ENCODE results near the gene ZNF778.

The ZNF778 gene

DNA sequence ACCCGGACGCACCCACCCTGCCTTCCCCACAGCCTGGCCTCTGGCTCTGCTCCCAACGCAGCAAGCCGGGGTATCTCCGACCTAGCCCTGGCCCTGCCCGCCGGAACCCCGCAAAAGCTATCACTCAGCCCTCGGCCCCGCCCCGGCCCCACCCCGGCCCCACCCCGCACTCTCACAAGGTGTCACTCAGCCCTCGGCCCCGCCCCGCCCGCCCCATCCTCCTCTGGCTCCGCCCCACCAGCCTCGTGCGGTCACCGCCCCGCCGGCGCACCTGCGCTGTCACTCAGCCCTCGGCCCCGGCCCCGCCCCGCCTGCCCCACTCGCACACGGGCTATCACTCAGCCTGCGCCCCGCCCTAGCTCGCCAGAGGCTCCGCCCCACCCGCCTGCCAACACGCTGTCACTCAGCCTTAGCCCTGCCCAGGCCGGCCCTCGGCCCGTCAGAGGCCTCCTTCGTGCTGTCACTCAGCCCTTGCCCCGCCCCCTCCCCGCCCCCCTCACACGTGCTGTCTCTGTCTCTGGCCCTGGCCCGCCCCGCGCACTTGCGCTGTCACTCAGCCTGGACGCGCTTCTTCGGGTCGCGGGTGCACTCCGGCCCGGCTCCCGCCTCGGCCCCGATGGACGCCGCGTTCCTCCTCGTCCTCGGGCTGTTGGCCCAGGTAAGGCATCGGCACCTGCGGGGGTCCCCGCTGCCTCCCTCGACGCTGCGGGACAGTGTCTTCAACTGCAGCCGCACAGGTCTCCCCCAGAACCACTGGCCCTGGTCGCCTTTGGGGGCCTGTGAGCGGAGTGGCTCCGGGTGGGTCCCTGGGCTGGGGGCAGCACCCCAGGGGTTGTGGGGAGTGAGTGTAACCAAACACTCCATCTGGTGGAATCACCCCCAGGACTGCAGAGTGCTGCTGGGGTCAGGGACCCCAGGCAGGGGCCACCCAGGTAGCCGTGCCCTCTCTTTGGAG is 46.0 kb upstream of the ZNF778 start, which contains the start of gene CDH15:
Gene CDH15 (plus strand): TSS at position 533 of the 955 bp plus-strand sequence. CDS start 84 bp downstream, at position 617.
- DNase-seq: peak; percentile 67 to 85
- TF ChIP-seq, protein P1, sequence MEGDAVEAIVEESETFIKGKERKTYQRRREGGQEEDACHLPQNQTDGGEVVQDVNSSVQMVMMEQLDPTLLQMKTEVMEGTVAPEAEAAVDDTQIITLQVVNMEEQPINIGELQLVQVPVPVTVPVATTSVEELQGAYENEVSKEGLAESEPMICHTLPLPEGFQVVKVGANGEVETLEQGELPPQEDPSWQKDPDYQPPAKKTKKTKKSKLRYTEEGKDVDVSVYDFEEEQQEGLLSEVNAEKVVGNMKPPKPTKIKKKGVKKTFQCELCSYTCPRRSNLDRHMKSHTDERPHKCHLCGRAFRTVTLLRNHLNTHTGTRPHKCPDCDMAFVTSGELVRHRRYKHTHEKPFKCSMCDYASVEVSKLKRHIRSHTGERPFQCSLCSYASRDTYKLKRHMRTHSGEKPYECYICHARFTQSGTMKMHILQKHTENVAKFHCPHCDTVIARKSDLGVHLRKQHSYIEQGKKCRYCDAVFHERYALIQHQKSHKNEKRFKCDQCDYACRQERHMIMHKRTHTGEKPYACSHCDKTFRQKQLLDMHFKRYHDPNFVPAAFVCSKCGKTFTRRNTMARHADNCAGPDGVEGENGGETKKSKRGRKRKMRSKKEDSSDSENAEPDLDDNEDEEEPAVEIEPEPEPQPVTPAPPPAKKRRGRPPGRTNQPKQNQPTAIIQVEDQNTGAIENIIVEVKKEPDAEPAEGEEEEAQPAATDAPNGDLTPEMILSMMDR (IDR thresholded peaks at IDR 0.05): no peak
- H3K4me3 ChIP-seq: peak within 1 kb of the TSS; percentile 8 to 35
- intact Hi-C loops (cut with DNase I; ENCODE audit: low total_unique reads): no loop called here
- no peaks in the 10 kb centered on the region for H3K9me3 ChIP-seq
- H3K27ac ChIP-seq: no peak within 1 kb of the TSS
- no peaks in the 10 kb centered on the region for H3K36me3 ChIP-seq
- H3K27me3 ChIP-seq: peaks cover 6 to 97% of the 10 kb centered on the region in 2 donors
- H3K4me1 ChIP-seq: peaks cover 0 to 33% (median 20%) of the 10 kb centered on the region in 4 donors

DNA sequence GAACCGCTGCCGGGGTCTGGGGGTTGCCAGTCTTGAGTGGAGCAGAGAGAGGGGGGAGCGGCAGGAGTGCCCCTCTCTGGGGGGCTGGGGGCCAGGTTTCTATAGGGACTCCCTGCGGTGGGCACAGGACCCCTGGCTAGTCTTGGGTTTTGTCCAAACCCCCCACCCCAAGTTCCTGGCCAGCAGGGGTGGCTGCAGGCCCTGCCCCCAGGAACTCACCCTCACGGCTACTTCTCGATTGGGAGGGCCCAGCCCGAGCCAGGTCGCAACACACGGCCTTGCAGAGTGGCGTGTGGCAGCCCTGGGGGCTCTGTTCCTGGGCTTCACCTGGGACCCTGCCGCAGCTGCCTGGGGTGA is 45.4 kb upstream of the ZNF778 start:
- intact Hi-C loops (cut with DNase I; ENCODE audit: low total_unique reads): no loop called here
- no peak for DNase-seq
- no peaks in the 10 kb centered on the region for H3K36me3 ChIP-seq
- H3K4me1 ChIP-seq: peaks cover 0 to 28% (median 18%) of the 10 kb centered on the region in 4 donors
- no peak overlapping the region for H3K4me3 ChIP-seq
- H3K27me3 ChIP-seq: peaks cover 6 to 97% of the 10 kb centered on the region in 2 donors
- TF ChIP-seq, protein P1 (IDR thresholded peaks at IDR 0.05): no peak
- H3K9me3 ChIP-seq: no peaks in the 10 kb centered on the region
- H3K27ac ChIP-seq: no peak overlapping the region

DNA sequence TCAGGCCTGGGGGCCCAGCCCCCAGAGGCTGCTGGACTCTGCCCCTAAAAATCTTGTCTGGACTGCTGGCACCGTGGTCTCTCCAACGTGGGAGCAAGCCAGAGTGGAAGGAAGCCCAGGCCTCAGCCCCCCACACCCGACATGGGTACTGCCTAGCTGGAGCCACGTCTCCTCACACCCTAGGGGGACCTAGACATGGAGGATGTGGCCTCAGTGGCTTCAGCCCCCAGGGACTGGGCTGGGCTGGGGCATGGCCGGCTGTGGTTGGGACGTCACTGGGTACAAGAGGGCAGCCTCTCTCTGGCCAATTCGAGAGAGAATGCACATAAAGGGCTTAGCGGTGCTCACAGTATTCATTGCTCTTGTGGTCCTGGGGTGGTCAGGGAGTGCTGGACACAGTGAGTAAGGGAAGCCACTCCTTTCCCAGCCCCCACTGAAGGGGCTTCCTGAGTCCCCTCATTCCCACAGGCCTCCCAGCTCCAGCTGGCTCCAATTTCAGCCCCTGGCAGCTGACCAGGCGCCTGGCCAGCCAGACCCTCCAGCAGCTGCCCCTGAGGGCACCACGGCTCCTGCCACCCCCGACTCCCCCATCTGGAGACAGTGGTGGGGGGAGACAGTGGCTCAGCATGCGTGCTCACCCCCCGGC is 44.9 kb upstream of the ZNF778 start:
- no peak for DNase-seq
- TF ChIP-seq, protein P1 (IDR thresholded peaks at IDR 0.05): no peak
- intact Hi-C loops (cut with DNase I; ENCODE audit: low total_unique reads): no loop called here

DNA sequence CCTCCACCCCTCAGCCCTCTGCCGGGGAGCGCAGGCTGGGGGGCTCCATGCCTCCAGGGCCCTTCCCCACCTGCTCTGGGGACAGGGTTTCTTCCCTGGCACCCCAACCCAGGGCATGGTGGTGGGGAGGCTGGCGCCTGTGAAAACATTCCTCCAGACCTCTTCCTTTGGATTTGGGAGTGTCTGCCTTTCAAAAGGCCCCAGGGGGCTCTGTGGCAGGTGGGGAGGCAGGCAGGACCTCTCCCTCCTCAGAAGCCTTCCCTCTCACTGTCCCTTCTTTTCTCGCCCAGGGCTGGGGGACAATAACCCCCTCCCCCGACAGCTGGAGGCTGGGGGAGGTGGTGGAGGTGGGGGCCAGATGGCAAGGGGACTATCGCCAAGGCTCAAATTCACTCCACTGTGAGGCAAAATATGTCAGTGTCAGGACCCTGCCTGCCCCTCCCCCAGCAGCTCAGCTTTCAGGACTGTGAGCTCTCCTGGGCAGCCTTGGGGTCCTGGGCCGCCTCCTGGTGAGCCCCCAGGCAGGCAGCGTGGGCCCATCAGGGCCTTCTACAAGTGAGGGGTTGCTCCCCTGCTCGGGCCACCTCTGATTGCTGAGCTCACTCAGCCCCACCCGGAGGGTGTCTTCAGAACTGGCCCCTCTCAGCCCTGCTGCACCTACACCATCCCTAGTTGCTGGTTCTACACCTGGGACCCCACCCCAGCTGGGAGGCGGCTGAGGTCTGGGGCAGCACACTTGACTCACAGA is 44.2 kb upstream of the ZNF778 start:
- no peak overlapping the region for H3K4me3 ChIP-seq
- H3K27me3 ChIP-seq: peaks cover 0 to 97% of the 10 kb centered on the region in 2 donors
- no peak for DNase-seq

More for the DNA sequence above, 44.9 kb upstream of the ZNF778 start:
- Histone ChIP-seq H3K36me3 (no peaks in the 10 kb centered on the region), H3K27me3 (peaks cover 3 to 97% of the 10 kb centered on the region in 2 donors), H3K27ac (no peak overlapping the region), H3K4me1 (peaks cover 0 to 24% (median 16%) of the 10 kb centered on the region in 4 donors), H3K9me3 (no peaks in the 10 kb centered on the region), H3K4me3 (no peak overlapping the region)

More for the DNA sequence above, 44.2 kb upstream of the ZNF778 start:
- H3K36me3 ChIP-seq: no peaks in the 10 kb centered on the region
- TF ChIP-seq, protein P1 (IDR thresholded peaks at IDR 0.05): no peak
- no peak overlapping the region for H3K27ac ChIP-seq
- peaks cover 0 to 24% (median 16%) of the 10 kb centered on the region in 4 donors for H3K4me1 ChIP-seq
- intact Hi-C loops (cut with DNase I; ENCODE audit: low total_unique reads): no loop called here
- no peaks in the 10 kb centered on the region for H3K9me3 ChIP-seq
